Fibroblast of the aortic adventitia (primary cell): ENCODE data around the gene STARD10. TPM values are rescaled to one million over a fixed set of nuclear protein-coding genes. Genes with fewer than 3 reads are reported as not detected.
A peak's percentile ranks its signal among the peaks of the same experiment; 100 is the strongest.

Source experiments
- DNase-seq: peaks from one replicate; pipeline ENCODE4 v3.0.0-alpha.2; 2010; ENCODE audit warnings: low read depth
- H3K4me3 ChIP-seq: 2 replicates; pipeline ENCODE4 v1.5.1; 2011; ENCODE audit warnings: low read depth, mild to moderate bottlenecking, control low read depth, low read length, moderate library complexity
- CTCF ChIP-seq: IDR thresholded peaks from 2 replicates; pipeline ENCODE4 v1.5.1; 2011; ENCODE audit warnings: mild to moderate bottlenecking, low read length, control low read depth, inconsistent platforms; ENCODE audit not compliant: insufficient read depth
- total RNA-seq: library from RNA; depleted of rRNA; stranded (reverse); fragments of >200 nt; gene quantifications from 2 replicates; pipeline ENCODE4 v1.2.3, GENCODE V29; 2012; ENCODE audit warnings: low replicate concordance

The STARD10 gene
- total RNA-seq, 1 donor, result 21.4 TPM

- H3K4me3 ChIP-seq, result no peak overlapping the region
- no peak for TF ChIP-seq CTCF
- DNase-seq, result no peak
Measured at GRCh38 chr11:72825661-72826060, 31.8 kb upstream of the STARD10 start.

- DNase-seq, result no peak
- no peak overlapping the region for H3K4me3 ChIP-seq
- no peak for TF ChIP-seq CTCF
Measured at GRCh38 chr11:72824811-72825505, 31.1 kb upstream of the STARD10 start.

- DNase-seq, result no peak
- H3K4me3 ChIP-seq, result no peak overlapping the region
- TF ChIP-seq CTCF, result no peak
Measured at GRCh38 chr11:72824020-72824419, 30.2 kb upstream of the STARD10 start.

- no peak for DNase-seq
- TF ChIP-seq CTCF, result no peak
- H3K4me3 ChIP-seq, result no peak overlapping the region
Measured at GRCh38 chr11:72823105-72823804, 29.4 kb upstream of the STARD10 start.

- no peak for TF ChIP-seq CTCF
- H3K4me3 ChIP-seq, result peak overlapping the region; percentile 69
- DNase-seq, result peak; percentile 76
Measured at GRCh38 chr11:72821920-72822799, 28.3 kb upstream of the STARD10 start.

GRCh38 chr11:72821221-72821919 lies 27.5 kb upstream of the STARD10 start:
- DNase-seq, result no peak
- peak overlapping the region; percentile 69 for H3K4me3 ChIP-seq
- no peak for TF ChIP-seq CTCF
